Measurements from ENCODE around the gene MAP3K20.
"Not testable (repeated sequence)": the region's sequence is repeated elsewhere in the genome, so short reads cannot be mapped to it uniquely, and the experiment has no call there.

Gene MAP3K20

GRCh38 chr2:173148520-173148919 is 72.9 kb downstream of the MAP3K20 start:
- Histone ChIP-seq H3K27ac (no peak overlapping the region), H3K4me3 (no peak overlapping the region)

GRCh38 chr2:173149491-173149890 is 73.8 kb downstream of the MAP3K20 start:
- Histone ChIP-seq H3K4me3 (no peak overlapping the region), H3K27ac (peak overlapping the region in 2 of 21 experiments; percentile 1 to 8)

- Histone ChIP-seq H3K4me3 (no peak overlapping the region), H3K27ac (peak overlapping the region in 2 of 21 experiments; percentile 7 to 8)
Measured at GRCh38 chr2:173150087-173150486, 74.4 kb downstream of the MAP3K20 start.

- peak overlapping the region in 2 of 21 experiments; percentile 16 to 17 for H3K27ac ChIP-seq
- no peak overlapping the region for H3K4me3 ChIP-seq
Measured at GRCh38 chr2:173150963-173151362, 75.3 kb downstream of the MAP3K20 start.

- no peak overlapping the region for H3K4me3 ChIP-seq
- H3K27ac ChIP-seq: peak overlapping the region in 2 of 21 experiments; percentile 26 to 42
Measured at GRCh38 chr2:173151671-173152401, 76.2 kb downstream of the MAP3K20 start.

GRCh38 chr2:173153301-173153885 is 77.7 kb downstream of the MAP3K20 start:
- no peak overlapping the region for H3K27ac ChIP-seq
- H3K4me3 ChIP-seq: no peak overlapping the region

GRCh38 chr2:173157676-173158293 is 82.1 kb downstream of the MAP3K20 start:
- H3K4me3 ChIP-seq: no peak overlapping the region
- peak overlapping the region in 2 of 21 experiments; percentile 11 to 37 for H3K27ac ChIP-seq

- Histone ChIP-seq H3K27ac (peak overlapping the region in 19 of 21 experiments; percentile 1 to 78 (median 44)), H3K4me3 (no peak overlapping the region)
Measured at GRCh38 chr2:173159791-173160463, 84.3 kb downstream of the MAP3K20 start.

GRCh38 chr2:173160618-173161017 is 85.0 kb downstream of the MAP3K20 start:
- H3K4me3 ChIP-seq: no peak overlapping the region
- peak overlapping the region in 18 of 21 experiments; percentile 1 to 78 (median 46) for H3K27ac ChIP-seq

- Histone ChIP-seq H3K27ac (peak overlapping the region in 15 of 21 experiments; percentile 7 to 78 (median 50)), H3K4me3 (no peak overlapping the region)
Measured at GRCh38 chr2:173161040-173161439, 85.4 kb downstream of the MAP3K20 start.

GRCh38 chr2:173161507-173161906 is 85.9 kb downstream of the MAP3K20 start:
- Histone ChIP-seq H3K27ac (peak overlapping the region in 2 of 21 experiments; percentile 7 to 38), H3K4me3 (no peak overlapping the region)

GRCh38 chr2:173163357-173163756 is 87.7 kb downstream of the MAP3K20 start:
- H3K4me3 ChIP-seq, H3K27ac ChIP-seq: not testable (repeated sequence)

GRCh38 chr2:173164396-173164795 is 88.8 kb downstream of the MAP3K20 start:
- peak overlapping the region in 1 of 21 experiments; percentile 18 for H3K27ac ChIP-seq
- no peak overlapping the region for H3K4me3 ChIP-seq

- H3K27ac ChIP-seq: no peak overlapping the region
- H3K4me3 ChIP-seq: no peak overlapping the region
Measured at GRCh38 chr2:173165443-173166238, 90.0 kb downstream of the MAP3K20 start.

- Histone ChIP-seq H3K27ac (no peak overlapping the region), H3K4me3 (no peak overlapping the region)
Measured at GRCh38 chr2:173171321-173171720, 95.7 kb downstream of the MAP3K20 start.

GRCh38 chr2:173171924-173172643 is 96.4 kb downstream of the MAP3K20 start:
- no peak overlapping the region for H3K27ac ChIP-seq

GRCh38 chr2:173174339-173174738 is 98.7 kb downstream of the MAP3K20 start:
- not testable (repeated sequence) for H3K27ac ChIP-seq, H3K4me3 ChIP-seq

More at GRCh38 chr2:173171924-173172643, 96.4 kb downstream of the MAP3K20 start:
- H3K4me3 ChIP-seq: no peak overlapping the region

GRCh38 chr2:173175222-173175621 is 99.6 kb downstream of the MAP3K20 start:
- Histone ChIP-seq H3K4me3 (no peak overlapping the region), H3K27ac (no peak overlapping the region)

GRCh38 chr2:173181982-173182381 is 106.3 kb downstream of the MAP3K20 start:
- no peak overlapping the region for H3K4me3 ChIP-seq
- no peak overlapping the region for H3K27ac ChIP-seq
